NCI-H345 treated with DMSO at 0.1 percent for 48 hours (cell line): Measurements from ENCODE around the gene IL22.
A peak's percentile ranks its signal among the peaks of the same experiment; 100 is the strongest.

Experiments used
- DNase-seq: peaks from one replicate; lab custom pipeline; 2025; ENCODE audit not compliant: unreplicated experiment; lab: John Stamatoyannopoulos, UW

IL22 gene

DNA sequence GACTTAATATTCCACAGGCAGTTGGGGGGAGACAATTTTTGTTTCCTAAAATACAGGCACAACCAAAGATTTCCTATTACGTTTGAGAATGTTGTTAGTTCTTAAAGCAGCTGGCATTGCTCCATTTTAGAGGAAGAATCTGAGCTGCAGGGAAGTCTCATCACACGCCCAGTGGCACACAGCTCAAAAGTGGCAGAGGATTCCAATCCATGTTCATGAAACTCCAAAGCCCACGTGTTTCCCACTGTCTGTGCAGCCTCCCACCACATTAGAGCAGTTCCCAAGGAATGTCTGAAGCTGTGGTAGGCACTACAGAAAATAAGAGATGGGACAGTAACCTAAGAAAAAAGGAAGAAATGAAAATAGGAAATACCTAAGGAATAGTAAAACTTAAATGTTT lies 21.7 kb downstream of the IL22 start:
- no peak for DNase-seq

DNA sequence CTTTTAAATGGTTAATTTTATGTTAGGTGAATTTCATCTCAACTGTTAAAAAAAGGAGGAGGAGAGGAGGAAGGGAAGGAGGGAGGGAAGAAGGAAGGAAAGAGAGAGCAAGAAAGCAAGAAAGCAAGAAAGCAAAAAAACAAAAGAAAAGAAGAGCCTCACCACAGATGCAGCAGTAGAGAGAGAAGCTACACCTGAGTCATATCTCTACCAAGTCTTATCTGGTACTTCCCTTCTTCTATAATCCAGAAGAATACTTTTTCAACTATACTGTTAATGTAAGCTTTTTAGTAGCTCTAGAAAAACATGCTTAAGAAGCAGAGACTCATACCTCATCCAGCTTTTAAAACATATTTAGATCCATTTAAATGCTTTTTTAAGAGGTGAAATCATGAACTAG lies 22.2 kb downstream of the IL22 start:
- DNase-seq: no peak

DNA sequence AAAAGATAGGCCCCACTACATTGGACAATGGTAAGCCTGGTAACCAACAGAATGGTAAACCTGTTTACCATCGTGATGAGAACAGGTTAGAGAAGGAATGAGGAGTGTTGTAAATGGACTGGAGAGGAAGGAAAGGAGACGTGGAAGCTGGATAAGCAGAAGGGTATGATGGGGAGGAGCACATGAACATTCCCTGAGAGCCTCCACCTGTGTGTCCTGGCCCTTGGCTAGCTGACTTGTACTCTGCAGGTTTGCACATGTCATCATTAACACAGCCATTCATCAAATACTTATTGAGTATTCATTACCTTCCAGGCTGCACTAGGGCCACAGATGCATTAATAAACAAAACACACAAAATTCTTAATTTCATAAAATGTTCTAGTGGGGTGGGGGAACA lies 23.4 kb downstream of the IL22 start:
- DNase-seq: no peak

DNA sequence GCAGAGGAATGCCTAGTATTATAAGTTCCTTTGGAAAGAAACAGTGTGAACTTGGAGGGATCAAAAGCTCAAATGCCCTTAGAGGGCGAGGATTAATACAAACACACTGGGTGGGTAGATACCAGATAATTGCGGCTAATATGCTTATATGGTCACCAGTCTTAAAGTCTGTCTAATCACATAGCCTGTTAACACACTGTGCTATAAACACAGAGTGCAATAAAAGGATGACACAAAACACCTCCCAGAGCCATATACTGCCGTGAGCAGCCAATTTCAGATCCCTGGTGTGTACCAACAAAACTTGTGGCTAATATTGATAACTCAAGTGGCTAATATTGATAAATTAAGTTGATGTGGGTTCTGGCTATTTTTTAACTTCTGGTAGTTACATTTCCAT lies 26.0 kb downstream of the IL22 start:
- DNase-seq: no peak

DNA sequence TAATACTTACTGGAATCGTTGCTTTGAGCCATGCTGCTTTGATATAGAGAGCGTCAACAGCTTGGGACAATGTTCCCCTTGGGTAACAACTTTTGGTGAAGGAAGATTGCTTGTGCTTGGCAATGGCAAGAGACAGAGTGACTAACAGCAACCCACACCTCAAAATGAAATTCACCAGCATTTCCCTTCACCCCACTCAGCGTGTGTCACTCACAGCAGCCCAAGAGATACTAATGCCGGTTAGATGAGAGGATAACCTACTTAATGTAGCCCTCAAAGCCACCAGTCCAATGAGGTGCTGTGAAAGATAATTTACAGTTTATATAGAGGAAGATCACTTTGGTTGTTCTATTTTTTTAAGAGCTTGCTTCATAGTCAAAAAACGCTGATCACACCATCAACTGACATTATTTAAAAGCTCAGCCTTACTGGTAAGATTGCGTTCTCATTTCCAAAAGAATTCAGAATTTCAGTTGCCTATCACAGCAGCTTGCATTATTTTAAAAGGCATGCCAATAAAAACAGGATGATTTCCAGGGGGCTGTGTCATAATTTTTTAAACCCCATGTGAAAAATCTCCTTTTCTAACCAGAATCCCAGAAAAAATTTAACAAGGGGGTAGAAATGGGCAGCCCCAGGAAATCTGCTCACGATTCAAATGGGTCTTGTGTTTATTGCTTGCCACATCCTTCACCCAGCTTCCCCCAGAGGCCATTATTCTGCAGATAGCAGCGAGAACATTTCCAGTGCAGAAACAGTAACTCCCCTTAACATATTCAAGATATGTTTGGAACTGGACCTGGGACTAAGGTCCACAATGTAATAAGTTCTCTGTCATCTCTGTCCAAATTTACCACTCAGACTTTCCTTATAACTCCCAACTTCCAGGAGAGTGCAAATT lies 27.6 kb downstream of the IL22 start, which contains the start of gene IL26:
Gene IL26 (minus strand): TSS at position 235 of the 901 bp plus-strand sequence. CDS start 54 bp downstream, at position 181.
- no peak for DNase-seq

DNA sequence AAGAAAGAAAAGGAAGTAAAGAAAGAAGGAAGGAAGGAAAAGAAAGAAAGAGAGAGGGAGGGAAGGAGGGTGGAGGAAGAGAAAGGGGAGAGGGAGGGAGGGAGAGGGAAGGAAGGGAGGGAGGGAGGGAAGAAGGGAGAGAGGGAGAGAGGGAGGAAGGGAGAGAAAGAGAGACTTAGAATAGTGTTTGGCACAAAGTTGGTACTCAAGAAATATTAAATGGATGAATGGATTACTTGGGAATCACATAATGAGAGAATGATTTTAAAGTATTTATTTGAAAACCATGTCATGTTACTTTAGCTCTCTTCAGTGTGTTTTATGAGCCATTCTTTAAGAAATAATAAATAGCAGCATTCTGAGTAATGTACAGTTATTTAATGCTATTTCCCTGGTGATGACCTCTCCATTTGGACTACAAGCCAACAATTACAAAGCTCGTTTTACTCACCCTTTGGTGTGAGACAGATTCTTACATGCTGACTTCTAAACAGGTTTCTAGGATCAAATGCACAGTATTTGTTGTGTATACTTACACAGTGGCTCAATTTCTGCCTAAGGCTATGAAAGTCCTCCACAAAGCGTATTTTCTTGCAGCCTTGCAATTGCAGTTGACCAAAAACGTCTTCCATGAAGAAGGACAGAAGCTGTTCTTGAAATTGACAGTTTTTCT lies 28.7 kb downstream of the IL22 start:
- no peak for DNase-seq

DNA sequence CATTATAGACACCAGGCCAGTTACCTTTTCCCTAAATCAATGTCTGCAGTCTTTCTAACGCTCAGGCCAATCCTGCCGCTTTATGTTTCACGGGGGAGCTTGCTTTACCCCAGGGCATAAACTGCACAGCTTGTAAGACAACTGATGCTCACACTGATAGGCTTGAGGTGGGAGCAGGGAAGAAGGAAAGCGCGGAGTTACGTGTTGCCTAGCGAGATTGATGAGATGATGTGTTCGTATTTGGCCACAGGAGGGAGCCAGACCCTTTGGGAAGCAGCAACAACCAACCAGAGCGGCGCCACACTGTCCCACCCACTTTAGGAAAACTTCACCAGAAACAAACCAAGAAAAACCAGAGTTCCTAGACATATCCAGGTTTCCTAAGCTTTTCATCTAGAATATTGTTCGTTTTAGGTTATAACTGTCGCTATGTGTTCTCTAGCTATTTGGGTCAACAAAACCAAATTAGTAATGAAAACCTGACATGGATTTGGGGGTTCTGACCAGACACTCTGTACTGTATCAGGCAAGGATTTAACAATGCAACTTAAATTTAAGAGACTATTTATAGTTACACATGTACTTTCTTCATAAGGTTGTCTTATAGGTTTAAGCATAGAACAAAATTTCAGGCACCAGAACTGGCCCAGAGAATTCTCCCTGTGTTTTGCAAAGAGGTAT lies 30.2 kb downstream of the IL22 start:
- peak; percentile 91 for DNase-seq

DNA sequence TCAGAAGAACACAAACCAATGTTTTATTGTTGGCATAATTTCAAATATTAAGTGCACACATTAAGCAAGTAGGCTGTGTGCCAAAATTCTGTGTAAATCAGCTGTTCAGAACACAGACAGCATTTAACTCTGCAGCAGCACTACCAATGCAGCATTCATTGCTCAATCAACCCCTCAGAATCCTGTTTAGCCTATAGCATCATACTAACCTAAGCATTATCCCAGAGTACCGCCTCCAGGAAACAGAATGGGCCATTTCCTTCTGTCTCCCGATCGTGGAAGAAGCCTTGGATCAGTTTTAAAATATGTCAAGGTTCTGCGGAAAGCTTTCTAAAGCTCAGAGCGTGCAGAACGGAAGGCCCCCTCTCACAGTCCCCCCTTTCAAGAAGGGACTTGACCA lies 31.1 kb downstream of the IL22 start:
- peak; percentile 57 for DNase-seq

DNA sequence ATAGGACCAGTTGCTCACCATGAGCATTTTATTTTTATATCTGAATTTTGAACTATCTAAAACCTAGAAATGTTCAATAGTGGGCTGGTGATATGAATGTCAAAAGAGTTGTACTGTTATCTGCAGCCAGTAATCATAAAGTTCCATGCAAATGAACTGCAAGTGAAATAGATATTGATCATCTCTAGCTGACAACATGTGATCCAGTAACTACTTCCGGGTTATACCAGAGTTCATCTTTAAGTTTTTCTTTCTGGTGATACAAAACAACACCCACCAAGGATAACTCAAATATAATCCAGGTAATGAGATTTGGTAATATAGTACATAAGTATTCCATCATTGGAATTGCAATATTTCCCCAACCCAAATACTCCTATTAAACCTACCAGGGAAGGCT lies 31.9 kb downstream of the IL22 start:
- DNase-seq: no peak

DNA sequence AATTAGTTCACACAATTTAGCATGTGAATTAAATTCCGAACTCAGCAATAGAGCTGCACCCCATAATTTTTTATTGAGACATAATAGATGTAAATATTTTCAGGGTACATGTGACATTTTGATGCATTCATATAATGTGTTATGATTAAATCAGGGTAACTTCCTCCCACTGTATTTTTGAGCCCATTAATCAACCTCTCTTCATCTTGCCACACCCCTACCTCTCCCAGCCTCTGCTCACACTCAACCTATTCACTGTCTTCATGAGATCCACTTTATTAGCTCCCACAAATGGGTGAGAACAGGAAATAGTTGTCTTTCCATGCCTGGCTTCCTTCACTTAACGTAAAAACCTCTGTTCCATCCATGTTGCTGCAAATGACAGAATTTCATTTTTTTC lies 42.5 kb downstream of the IL22 start:
- no peak for DNase-seq

DNA sequence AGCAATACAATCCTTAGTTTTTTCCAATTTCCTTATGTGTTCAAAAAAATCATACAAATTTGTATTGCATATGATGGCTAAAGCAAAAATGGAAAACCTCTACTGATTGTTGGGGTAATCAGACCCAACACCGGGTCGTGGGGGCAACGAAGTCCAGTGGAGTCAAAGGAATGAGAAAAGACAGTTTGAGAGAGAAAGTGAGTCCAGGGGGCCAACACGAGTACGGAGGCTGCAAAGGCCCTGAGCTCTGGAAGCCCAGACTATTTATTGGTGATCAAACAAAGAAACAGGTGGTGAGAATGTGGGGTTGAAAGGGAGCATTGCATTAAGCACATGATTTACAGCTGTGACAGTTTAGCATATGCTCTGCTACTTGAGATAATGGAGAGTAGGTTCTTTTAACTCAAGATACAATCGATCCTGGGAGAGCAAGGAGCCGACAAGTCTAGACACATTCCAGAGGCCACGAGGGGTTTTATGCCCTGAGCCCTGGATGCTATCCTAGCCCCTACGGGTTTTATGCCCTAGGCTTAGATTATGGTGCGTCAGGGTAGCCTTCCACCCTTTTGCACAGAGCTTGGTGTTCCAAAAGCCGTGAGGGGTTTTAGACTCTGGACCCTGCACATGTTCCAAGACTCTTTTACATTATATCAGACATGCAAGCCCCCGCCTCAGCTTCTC lies 44.2 kb downstream of the IL22 start:
- peak; percentile 16 for DNase-seq

DNA sequence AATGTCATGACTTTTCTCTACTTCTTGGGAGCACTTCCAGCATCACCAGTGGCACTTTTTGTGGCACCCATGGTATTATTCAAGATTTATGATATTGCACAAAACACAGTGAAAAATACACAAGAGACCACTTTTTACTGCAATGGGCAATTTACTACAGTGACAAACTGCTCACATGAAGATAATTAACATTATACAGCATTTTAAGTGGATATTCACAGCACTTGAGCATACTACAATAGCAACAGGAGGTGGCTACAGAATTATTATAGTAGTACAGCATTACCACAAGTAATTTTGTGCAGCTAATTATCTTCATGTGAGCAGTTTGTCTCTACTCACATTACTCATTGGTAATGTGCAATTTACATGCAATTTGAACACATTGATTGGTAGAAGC lies 46.1 kb downstream of the IL22 start:
- peak; percentile 21 for DNase-seq

DNA sequence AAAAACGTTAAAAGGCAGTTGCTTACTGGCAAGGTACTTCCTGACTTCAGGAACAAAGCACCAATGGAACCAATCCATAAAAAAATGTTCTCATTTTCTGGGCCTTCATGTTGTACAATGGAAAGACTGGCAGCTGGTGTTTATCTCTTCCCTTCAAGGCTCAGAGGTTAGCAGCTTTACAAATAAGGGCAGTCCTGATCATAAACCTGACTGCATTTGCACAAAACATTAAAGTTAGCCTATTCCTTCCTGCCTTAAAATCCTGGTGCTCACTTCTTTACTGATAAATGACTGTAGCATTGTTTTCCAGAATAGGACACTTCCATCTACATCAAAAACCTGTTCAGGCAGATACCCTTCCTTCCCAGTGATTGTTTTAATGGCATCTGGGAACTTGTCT lies 47.0 kb downstream of the IL22 start:
- DNase-seq: peak; percentile 65

DNA sequence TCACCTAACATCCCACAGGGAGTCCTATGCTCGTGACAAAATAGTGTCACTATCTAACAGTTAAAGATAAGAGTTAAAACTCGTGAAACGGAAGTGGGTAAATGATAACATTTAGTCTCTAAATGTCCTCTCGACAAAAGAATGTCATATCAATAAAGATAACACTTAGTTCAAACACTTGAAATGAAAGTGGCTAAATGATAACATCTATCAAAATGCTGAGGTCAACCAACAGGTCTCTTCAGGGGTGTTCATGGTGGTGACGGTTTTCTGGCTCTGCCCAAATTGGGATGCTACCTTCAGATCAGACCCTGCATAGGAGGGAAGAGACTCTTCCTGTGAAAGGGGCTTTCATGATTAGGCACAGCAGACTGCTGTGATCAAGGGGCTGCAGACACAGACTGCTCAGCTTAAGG lies 49.9 kb downstream of the IL22 start:
- no peak for DNase-seq

DNA sequence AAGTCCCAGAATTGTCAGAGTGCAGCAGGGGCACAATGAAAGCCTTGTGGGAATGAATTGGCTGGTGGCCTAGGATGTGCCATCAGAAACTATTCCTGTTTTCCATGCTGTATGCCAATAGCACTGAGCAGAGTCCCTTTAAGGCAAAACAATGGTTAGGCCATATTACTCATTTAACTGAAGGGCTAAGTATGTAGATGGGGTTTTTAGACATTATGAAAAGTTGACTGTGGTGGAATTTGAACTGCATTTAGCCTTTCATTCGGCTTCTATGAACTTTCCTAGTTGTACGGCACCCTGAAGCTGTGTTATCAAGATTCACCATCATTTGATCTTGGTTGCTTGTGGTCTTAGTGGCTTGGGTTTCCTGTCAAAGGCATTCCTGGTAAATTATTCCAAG lies 52.5 kb downstream of the IL22 start:
- no peak for DNase-seq

DNA sequence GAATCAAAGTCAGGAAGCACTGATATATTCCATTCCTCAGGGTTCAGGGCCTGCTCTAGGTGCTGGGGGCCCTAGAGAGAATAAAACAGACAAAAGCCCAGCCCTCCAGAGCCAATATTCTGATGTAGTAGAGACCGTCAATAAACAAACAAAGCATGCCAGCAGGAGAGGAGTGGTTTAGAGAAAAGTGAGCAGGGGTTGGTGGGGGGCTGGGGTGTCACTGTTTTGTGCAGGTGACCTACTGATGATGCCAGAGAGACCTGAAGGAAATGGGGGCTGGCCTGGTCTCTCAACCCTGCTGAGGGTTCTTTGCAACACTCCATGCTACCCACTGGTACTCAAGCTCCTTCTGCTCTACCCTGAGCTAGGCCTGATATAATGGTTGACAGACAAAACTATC lies 54.3 kb downstream of the IL22 start:
- DNase-seq: no peak

DNA sequence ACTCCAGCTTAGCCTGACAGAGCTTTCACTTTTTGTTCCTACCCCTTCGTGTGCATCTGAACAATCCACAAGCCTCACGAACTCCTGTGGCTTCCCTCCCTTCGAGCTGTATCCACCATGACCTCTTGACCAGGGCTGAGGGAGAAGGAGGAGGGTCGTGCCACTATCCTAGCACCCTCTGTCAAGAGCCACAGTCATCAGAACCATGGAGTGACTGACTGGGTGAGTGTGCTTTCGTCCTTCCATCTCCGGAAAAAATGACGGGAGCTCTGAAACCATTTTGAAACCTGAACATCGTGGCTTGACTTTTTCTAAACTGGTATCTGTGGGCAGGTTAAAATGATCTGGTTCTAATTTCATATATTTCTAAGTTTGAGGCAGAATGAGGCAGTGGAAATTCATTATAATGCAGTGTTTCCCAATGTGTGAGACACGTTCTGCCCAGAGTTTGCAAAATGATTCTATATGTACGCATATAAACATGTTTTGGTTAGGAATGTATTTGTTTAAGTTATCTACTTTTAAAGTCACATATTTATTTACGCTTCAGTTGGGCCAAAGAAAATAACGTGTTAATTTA lies 54.8 kb downstream of the IL22 start:
- no peak for DNase-seq
